GM18909 (cell line): ENCODE results near the gene CABLES1.

Experiments
- ATAC-seq: cut with Tn5 transposase; IDR thresholded peaks from one replicate; pipeline ENCODE4 v1.9.1; 2021; ENCODE audit warnings: mild to moderate bottlenecking; ENCODE audit not compliant: unreplicated experiment, poor library complexity

Gene CABLES1

DNA sequence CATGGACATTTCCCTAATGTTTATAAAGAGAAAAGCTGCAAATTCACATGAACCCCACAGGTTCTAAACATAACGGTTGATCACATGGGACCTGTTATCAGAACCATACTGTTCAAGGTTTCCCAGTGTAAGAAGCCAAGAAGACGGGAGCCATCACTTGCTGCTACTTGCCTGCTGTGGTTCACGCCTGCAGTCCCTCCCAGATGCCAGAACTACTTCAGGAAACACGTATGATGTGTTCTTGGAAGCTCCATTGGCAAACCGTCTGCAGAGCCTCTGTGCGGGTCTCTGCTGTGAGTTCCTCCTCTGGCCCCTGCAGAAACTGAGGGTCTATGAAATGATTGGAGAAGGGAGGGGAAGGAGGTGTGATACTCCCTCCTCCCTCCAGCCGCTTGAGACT lies 75.2 kb downstream of the CABLES1 start:
- ATAC-seq, result no peak

DNA sequence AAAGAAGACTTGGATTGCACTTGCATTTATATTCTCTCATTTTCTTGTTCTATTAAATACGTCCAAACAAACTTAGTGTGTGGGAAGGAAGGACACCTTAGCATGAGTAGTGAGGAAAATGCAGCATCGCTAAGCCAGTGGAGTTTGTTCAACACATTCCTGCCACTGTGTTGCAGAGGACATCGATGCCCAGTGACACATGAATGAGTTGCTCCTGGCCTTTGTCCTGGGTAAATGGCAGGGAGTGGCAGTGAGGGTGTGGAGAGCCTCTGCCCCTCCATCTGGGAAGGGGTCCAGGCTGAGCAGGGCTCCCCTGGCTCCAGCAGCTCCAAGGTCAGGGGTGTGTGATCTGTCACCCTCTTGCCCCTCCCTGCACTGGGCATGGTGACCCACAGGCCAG lies 75.9 kb downstream of the CABLES1 start:
- ATAC-seq, result no peak

DNA sequence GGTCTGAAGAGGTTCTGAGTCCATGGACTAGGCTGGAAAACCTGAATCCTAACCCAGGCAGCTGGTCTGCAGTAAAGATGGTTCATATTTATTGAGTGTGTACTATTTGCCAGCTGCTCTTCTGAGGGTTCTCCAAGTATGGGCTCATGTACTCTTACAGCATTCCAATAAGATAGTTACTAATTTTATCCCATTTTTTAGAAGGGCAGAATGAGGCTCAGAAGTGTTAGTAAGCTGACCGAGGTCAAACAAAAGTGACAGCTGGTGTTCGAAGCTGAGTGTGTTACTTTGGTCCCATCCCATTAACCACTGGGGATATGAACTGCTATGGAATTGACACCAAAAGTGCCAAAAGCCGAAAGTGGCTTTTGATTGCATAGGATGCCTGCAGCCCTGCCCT lies 76.9 kb downstream of the CABLES1 start:
- no peak for ATAC-seq

DNA sequence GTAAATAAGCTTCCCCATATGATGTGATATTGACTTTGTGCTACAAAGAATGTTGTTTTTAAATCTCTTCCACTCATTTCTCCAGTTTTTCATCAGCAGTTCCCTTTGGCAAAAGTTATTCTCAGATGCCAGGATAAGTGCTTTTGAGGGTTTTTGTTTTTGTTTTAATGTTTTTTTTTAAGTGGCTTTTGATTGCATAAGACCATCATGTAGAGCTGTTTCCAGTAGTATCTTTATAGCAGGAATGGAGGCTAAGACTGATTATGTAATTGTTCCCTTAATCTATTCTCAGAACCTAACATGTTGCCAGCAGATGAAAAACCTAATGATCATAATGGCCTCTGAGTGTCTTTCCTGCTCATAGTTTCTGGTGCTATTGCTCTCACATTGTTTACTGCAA lies 77.9 kb downstream of the CABLES1 start:
- ATAC-seq, result no peak

DNA sequence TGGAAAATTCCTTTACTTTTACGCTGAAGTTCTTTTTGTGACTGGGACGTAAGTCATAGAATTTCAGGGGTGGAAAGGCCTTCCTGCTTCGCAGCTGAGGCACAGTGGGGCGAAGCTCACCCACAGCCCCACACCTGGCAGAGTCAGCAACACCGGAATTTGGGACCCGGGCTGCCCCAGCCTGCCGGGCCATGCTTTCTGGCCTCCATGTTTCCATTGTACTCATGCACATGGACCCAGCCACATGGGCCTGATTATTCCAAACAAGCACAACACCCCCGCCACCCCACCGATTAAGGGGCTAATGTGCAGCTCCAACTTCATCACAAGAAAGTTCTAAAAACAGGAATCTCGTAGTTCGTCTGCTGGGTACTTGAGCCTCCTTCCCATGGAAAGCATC lies 82.5 kb downstream of the CABLES1 start:
- no peak for ATAC-seq

DNA sequence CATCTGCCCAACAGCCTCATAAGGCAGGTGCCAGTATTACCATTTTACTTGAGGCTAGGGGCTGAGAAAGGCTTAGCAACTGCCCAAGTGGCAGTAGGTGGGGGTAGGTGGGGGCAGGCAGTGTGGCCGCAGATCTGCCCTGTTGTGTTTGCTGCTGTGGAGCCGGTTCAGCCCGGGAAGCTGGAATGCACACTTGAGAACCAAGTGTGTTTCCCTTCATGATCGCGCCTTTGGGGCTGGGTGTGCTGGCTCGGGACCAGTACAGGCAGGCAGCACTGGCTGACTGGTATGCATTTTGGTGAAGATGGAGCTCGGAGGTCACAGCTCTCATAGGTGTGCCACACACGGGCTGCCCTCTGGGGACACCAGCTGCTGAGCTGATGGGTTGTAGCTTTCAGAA lies 85.1 kb downstream of the CABLES1 start:
- no peak for ATAC-seq

DNA sequence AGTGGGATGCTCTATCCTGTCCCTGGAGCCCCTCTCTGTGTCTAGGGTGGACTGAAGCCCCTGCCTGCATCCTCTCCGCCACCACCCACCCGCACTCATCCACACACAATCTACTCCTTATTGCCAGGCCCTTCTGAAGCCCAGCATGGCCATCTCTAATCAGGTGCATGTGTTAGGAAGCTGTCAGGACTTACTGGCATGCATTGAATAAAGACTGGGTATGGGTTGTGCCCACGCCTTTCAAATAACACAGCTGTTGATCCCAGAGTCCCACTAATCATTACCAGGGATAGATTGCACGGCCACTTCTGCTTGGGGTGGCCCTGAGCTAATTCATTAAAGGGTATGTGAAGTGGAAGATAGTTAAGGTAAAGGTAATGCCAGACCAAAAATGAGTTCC lies 88.4 kb downstream of the CABLES1 start:
- ATAC-seq, result no peak

DNA sequence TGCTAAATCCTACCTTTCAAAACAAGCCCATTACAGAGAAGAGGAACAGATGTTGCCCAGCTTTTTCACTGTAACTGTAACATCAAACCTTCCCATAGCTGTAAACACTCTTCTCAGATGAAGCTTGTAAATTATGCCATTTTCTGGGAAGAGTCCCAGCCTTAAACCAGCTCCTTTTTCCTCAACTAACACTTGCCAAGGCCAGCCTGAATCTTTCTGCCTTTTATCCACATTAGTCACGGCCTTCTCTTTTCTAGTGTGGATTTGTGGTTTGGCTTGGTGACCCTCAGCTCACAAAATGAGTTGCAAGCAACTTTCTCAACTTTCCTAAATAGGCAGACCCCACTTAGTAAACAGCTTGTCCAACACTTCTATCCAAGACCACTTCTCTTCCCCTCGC lies 90.2 kb downstream of the CABLES1 start:
- no peak for ATAC-seq

DNA sequence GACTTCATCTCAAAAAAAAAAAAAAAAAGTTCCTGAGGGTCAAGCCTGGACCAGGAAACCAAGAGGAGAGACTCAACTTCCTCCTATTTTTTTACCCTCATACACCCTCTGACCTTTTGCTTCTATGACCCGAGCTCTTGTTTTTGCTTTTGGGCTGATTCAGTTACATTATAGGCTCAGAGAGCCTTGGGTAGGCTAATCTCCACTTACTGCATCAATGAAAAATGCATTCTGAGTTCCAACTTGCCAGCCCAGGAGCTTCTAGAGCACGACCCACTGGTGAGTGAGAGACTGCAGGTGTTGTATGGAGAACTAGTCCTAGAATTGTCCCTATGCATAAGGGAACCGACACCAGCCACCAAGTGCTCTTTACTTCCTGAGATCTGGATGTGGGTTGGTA lies 91.1 kb downstream of the CABLES1 start:
- ATAC-seq, result no peak

DNA sequence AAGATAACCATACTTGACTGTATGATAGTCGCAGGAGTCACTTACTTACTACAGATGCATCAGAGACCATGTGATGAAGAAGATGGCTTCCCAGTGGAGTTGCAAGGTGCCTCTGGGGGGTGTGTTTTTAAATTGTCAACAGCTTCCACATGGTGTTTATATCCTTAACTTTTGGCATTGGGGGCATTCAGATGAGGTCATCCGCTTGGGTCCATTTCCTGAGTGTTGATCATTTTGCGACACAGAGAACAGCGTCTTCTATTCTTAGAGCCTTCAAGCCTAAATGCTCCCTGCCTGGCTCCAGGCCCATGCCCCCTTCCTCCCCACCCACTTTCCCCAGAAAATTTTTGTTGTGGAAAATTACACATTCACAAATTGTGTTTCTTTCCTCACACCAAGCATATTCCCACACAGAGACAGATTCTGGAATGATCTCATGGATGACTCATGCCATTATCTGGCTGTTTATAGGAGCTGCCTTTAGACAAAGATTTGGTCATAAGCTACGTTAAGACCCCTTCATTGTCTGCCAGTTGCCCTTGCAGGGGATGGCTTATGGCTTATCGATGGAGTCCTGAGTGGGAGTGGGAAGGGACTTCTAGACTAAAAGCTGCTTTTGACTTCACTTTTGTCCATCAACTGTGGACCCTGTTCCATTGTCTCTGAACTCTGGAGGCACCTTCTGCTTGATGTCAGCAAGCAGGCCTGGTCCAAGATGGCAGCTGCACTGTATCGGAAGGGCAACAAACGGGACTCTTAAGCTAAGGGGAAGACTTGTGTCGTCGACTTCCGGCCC lies 91.8 kb downstream of the CABLES1 start:
- ATAC-seq, result no peak

DNA sequence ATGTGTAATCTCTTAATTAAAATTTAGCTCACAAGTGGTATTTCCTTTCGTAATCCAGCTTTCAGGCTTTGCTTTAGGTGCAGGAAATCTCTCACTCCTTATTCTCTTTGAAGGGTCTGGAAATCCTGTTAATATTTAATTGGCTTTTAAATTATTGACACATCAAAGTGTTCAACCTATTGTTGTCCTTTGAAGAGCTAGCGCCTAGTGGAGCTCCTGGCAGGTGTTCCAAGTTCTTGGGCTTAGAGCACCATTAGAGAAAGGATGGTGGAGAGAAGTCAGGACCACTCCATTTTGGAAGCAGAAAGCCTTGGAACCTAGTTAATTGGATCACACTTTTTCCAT lies 92.4 kb downstream of the CABLES1 start:
- ATAC-seq, result no peak

DNA sequence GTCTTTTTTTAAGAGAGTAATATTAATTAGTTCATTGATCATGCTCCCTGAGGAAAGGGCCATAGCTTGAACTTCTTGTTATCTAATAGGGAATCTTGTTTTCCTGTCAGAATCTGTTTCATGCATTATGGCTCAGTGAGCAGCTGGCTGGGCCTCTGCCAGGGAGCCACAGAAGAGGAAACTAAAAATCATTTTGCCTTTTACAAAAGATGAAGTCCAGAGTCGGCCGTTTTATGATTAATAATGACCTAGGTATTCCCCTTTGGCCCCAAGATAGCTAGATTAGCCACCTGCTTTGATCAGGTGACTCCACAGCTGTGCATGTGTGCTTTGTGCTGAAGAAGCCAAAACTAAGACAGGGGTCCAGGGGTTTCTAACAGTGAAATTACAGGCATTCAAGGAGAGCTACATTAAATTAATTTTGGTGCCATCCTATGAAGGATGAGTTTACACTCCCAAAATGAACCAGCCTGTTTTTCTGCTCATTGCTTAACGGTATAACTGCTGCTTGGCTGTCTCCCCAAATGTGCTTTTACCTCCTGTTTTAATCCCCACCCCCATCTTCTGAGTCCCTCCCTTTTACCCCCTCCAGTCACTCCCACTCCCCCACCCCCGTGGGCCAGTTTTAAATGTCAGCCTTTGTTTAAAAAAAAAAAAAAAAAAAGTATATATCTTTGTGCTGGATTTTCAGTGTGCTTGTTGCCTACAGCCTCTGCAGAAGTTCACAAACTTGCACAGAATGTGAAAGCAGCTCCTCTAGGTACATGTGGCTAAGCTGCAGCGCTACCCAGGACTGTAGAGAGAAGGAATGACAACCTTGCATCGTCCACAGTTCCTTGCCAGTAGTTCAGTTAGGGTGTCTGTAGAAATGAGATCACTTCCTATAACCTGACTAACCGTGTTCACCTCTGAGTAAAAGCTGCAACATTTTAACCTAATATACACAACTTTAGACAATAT lies 93.1 kb downstream of the CABLES1 start:
- peak; percentile 49 for ATAC-seq

DNA sequence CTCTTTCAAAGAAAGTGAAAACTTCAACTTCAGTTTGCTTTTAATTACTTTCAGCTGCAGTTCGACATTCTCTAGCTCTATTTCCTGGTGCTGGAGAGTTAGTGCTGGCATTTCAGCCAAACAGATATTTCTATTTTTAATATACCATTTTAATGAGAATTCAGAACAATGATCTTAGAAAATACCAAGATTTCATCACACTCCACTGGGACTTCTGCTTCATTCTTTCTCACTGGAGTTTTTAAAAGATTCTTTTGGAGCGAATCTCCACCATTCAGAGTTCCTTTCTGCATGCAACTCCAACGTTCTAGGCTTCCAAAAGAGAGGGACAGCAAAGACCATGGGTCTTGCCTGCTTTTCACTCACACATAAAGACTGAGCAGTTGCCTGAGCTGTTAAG lies 94.2 kb downstream of the CABLES1 start:
- ATAC-seq, result no peak

DNA sequence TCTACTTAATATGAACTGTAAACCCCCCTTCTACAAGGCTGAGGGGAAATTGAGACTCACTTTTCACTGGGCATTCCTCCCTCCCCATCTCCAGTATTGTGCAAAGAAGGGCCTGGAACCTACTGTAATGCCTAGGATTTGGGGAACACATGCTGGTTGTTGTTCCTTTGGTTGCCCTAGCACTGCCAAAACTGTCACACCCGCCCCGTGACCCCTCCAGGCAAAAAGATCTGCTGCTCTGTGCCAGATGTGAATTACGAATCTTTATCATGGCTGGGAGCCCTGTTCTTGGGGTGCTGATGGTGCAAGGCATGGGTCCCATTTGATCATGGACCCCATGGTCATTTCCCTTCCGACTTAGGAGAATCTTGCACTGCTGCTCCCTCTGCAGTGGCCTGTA lies 95.4 kb downstream of the CABLES1 start:
- no peak for ATAC-seq

DNA sequence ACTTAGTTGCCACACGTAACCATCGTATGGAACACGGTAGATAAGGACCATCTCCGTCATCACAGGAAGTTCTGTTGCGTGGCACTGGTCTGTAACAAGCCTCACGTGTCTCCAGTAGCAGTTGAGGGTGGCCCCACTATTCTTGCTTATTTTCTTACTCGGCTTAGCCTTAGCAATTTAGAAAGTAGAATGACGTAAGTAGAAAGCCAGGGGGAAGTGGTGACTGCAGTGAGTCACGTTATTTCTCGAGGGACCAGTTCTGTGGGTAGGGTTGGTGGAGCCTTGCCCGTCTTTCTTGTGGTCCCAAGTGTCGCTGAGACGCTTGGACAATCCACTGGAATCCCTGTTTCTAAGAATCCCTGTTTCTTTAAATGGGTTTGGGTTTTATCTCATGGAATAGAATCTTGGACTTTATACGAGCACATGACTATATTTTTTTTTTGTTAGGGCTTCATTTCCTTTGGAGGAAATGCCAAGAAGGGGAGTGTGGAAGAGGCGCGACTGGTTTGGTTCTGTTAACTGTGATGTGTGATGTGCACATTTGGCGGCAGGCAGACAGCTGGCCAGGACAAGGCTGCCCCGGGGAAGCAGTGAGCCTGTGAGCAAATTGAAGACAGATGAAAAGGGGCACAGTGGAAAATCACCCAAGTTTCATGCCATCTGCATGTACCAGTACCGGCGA lies 96.2 kb downstream of the CABLES1 start:
- peak; percentile 77 for ATAC-seq

DNA sequence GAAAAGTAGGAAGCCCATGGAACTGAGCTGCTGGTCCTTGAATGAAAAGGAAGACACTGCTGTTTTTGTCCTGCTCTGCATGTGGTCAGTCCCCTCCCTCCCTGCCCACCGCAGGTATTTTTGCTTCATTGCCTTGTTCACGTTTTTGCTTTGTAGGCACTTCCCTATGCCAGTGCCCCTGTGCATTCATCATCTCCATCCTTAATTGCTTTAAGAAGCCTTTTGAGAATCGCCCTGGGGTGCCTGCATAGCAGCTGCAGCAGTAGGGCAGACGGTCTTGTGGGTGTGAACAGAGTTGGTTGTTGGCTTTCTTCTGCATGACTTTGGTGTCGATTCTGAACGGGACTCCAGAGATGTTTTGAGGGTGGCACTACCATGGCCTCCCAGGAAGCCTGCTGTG lies 97.0 kb downstream of the CABLES1 start:
- ATAC-seq, result no peak

DNA sequence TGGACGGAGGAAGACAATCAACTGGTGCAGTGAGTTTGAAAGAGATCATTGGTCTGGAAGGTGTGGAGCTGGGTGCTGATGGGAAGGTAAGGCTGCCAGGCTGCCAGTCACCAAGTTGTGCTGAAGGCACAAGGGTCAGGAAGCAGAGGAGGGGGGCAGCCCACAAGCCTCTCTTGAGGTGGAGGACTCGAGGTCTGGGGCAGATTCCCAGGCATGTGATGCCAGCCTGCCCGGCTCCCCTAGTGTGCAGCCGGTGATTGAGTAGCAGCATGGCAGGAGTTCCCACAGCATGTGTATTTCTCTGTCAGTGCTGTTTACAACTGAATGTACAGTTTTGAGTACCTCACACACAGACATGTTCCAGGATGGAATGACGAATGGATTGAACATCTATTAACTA lies 99.3 kb downstream of the CABLES1 start:
- ATAC-seq, result no peak

DNA sequence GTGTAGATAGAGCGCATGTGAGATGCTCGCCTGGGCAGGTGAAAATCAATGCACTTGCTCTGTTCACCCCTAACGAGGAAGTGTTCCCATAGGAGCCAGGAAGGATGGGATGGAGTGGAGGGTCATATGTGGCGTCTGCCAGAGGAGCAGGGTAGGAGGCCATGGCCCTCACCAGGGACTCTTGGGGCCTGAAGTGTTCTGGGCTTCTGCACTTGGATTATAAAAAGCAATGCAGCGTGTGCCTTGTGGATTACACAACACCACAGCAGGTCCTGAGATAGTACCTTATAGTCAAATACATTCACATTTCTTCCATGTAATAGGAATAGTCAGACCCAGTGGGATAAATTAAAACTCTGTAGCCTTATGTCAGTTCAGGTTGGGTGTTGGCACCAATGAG lies 100.1 kb downstream of the CABLES1 start:
- ATAC-seq, result no peak

DNA sequence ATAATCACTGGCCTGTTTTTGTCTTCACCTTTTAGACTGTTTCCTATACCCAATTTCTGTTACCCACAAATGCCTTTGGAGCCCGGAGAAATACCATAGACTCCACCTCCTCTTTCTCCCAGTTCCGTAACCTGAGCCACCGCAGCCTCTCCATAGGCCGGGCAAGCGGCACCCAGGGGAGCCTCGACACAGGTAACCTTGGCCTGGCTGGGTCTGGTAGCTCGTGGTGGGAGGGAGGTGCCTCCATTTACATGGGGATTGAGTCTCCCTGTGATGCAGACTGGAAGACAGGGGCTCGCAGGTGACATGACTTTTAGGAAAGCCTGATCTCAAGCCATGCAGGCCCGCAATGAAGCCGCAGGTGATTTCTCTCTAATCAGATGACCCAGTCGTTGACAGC lies 100.6 kb downstream of the CABLES1 start:
- ATAC-seq, result no peak

DNA sequence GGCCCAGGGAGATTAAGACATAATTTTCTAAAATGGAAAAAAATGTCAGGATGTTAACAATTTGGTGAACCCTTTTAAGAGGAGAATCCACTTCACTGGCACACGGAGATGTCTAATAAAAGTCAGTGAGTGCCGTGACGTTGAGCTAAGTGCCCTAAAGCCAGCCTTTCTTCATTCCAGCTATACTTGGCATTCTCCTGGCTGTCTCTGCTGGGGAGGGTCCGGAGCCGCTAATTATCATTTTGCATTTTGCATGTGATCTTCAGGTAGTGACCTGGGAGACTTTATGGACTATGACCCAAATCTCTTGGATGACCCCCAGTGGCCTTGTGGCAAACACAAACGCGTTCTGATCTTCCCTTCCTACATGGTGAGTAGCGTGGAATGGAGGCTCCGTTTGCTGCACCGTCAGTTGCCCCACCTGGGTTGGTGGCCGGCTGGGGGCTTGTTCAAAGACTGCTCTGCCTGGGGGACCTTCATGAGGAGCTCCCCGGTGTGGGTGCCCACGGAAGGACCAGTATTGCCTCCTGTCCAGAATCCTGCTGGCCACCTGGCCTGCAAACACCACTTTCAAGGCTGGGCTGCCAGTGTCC lies 101.7 kb downstream of the CABLES1 start:
- no peak for ATAC-seq
